ENCODE data around the gene BARHL1. TPM values are rescaled to one million over a fixed set of nuclear protein-coding genes. Genes with fewer than 3 reads are reported as not detected.
A peak's percentile ranks its signal among the peaks of the same experiment; 100 is the strongest.

The BARHL1 gene
- total RNA-seq, 1 experiment from 2014 or later, result 0.15 TPM

DNA sequence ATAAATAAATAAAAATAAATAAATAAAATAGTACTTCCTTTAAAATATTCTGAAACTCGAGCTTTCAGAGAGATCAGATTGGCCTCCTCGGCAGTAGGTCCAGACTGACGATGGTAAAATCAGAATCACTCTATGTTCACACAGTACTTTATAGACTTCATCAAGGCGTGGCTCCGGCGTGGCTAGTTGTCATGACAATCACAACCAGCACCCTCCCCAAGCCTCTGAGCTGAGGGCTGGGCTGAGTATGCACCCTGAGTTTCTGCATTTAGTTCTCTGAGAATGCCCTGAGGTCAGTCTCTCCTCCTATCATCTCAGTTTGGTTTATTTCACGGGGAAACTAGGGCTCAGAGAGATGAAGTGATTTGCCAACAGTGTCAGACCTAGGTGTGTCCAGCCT lies 43.3 kb upstream of the BARHL1 start (continued):
- TF ChIP-seq NFYB (CRISPR knock-in tag; conservative IDR thresholded peaks at IDR 0.05; ENCODE audit: low read depth) (no peak), SMAD3 (CRISPR knock-in tag; IDR thresholded peaks at IDR 0.05; ENCODE audit: borderline replicate concordance) (no peak)
- TF ChIP-seq, protein P1, sequence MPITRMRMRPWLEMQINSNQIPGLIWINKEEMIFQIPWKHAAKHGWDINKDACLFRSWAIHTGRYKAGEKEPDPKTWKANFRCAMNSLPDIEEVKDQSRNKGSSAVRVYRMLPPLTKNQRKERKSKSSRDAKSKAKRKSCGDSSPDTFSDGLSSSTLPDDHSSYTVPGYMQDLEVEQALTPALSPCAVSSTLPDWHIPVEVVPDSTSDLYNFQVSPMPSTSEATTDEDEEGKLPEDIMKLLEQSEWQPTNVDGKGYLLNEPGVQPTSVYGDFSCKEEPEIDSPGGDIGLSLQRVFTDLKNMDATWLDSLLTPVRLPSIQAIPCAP (CRISPR knock-in tag; IDR thresholded peaks at IDR 0.05), result no peak

DNA sequence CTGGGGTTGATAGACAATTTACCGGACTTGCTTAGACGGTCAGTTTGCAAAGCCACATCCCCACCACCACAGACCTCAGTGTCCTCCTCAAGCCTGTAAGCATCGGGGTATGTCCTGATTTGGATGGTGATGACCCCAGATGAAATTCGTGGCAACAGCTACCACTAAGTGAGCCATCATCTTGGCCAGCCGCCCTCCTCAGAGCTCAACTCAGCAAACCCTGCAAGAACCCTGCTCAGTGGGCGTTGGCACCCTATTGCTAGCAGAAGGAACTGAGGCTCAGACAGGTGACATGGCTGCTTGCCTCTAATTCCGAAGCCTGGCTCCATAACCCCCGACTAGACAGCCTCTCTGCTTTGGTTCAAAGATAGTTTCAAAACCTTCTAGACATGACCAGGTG lies 41.4 kb upstream of the BARHL1 start:
- TF ChIP-seq ESRRA (CRISPR knock-in tag; IDR thresholded peaks at IDR 0.05; ENCODE audit: borderline replicate concordance), result no peak
- TF ChIP-seq ZNF219 (CRISPR knock-in tag; IDR thresholded peaks at IDR 0.05; ENCODE audit: borderline replicate concordance), result no peak
- Mint-ChIP-seq H3K36me3 (no peaks in the 10 kb centered on the region), H3K9me3 (peaks cover 7% of the 10 kb centered on the region), H3K4me1 (peaks cover 17% of the 10 kb centered on the region), H3K27ac (no peak overlapping the region), H3K27me3 (ENCODE audit: low read depth) (no peaks in the 10 kb centered on the region), H3K4me3 (no peak overlapping the region)
- ATAC-seq, result no peak
- ChIA-PET CTCF (interaction anchor here (1.3 kb wide), 1 partner anchor 83 kb away, joined by 3 read pairs; no protein-coding TSS in a partner anchor), POLR2A (no interaction called here)
- no peak for DNase-seq (ENCODE audit: low spot score)

DNA sequence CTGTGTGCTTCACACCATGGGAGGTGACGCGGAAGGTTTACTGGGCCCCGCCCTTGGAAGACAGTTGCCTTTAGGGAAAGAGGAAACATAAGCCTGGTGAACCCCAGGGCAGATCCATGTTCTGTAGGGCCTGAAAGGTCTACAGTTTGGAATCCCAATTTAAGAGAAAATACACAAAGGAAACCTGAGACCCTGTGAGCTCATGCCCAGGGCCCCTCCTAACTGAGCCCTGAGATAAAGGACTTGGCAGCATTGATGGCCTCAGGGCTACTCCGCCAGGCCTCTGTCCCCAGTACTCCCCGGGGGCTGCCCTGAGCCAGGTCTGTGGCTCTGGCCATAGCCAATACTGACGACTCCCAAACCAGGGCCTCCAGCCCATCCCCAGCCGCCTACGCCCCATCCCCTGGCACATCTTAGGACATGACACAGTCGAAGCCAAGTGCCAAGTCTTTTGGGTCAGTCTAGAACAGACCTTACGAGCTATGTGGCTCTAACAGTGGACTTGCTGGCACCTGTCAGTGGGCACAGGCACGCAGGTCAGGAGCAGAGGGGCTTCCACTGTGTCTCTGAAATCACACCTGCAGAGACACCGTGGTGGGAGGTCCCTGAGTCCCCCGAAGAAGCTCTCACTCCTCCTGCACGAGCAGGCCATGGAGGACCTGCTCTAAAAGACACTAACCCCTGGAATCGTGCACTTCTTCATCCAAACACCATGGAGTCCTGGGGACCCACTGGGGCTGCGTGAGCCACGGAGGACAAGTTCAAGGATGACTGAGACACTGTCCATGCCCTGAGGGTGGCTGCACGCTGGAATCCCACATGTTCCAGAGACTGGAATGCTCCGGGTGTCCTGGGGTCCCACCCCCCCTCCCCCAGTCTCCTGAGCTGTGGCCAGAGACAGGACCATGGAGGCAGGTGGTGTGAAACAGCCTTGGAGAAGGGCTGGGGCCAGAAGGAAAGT lies 40.3 kb upstream of the BARHL1 start:
- no peaks in the 10 kb centered on the region for H3K9me3 Mint-ChIP-seq
- peaks cover 22% of the 10 kb centered on the region for H3K4me1 Mint-ChIP-seq
- ChIA-PET POLR2A (interaction anchor here (0.5 kb wide), 1 partner anchor 371 kb away, joined by 3 read pairs; no protein-coding TSS in a partner anchor), CTCF (interaction anchor here (0.6 to 1.3 kb wide), 2 partner anchors 84 to 210 kb away, joined by 3 read pairs; no protein-coding TSS in a partner anchor)
- DNase-seq (ENCODE audit: low spot score) (no peak), ATAC-seq (no peak)
- H3K36me3 Mint-ChIP-seq, result no peaks in the 10 kb centered on the region
- H3K27me3 Mint-ChIP-seq (ENCODE audit: low read depth), result no peaks in the 10 kb centered on the region
- TF ChIP-seq, protein P2, sequence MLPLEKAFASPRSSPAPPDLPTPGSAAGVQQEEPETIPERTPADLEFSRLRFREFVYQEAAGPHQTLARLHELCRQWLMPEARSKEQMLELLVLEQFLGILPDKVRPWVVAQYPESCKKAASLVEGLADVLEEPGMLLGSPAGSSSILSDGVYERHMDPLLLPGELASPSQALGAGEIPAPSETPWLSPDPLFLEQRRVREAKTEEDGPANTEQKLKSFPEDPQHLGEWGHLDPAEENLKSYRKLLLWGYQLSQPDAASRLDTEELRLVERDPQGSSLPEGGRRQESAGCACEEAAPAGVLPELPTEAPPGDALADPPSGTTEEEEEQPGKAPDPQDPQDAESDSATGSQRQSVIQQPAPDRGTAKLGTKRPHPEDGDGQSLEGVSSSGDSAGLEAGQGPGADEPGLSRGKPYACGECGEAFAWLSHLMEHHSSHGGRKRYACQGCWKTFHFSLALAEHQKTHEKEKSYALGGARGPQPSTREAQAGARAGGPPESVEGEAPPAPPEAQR (CRISPR knock-in tag; IDR thresholded peaks at IDR 0.05), result no peak
- TF ChIP-seq, protein P3, sequence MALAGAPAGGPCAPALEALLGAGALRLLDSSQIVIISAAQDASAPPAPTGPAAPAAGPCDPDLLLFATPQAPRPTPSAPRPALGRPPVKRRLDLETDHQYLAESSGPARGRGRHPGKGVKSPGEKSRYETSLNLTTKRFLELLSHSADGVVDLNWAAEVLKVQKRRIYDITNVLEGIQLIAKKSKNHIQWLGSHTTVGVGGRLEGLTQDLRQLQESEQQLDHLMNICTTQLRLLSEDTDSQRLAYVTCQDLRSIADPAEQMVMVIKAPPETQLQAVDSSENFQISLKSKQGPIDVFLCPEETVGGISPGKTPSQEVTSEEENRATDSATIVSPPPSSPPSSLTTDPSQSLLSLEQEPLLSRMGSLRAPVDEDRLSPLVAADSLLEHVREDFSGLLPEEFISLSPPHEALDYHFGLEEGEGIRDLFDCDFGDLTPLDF (CRISPR knock-in tag; IDR thresholded peaks at IDR 0.05), result no peak
- TF ChIP-seq SMAD3 (CRISPR knock-in tag; IDR thresholded peaks at IDR 0.05; ENCODE audit: borderline replicate concordance), result no peak
- H3K4me3 Mint-ChIP-seq, result no peak overlapping the region
- peak overlapping the region; percentile 60; the same call in 1 of the 2 replicates for H3K27ac Mint-ChIP-seq

DNA sequence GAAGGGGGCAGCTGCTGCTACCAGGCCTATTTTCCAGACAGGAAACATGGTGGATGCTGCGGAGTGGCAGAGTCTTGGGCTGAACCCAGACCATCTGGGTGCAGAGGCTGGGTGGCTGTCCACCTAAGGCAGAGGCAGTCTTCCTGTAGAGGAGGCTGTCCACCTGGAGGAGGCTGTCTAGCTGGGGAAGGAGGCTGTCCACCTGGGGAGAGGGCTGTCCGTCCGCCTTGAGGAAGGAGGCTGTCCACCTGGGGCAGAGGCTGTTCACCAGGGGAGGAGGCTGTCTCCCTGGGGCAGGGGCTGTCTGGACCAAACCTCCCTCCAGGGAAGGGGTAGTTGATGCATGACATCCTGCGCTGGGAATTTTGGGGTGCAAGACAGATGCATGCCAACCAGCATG lies 39.2 kb upstream of the BARHL1 start:
- Mint-ChIP-seq H3K27ac (no peak overlapping the region), H3K4me1 (peaks cover 30% of the 10 kb centered on the region), H3K4me3 (no peak overlapping the region), H3K9me3 (no peaks in the 10 kb centered on the region), H3K27me3 (ENCODE audit: low read depth) (no peaks in the 10 kb centered on the region), H3K36me3 (no peaks in the 10 kb centered on the region)
- no peak for ATAC-seq
- no peak for DNase-seq (ENCODE audit: low spot score)
- TF ChIP-seq, protein P4, sequence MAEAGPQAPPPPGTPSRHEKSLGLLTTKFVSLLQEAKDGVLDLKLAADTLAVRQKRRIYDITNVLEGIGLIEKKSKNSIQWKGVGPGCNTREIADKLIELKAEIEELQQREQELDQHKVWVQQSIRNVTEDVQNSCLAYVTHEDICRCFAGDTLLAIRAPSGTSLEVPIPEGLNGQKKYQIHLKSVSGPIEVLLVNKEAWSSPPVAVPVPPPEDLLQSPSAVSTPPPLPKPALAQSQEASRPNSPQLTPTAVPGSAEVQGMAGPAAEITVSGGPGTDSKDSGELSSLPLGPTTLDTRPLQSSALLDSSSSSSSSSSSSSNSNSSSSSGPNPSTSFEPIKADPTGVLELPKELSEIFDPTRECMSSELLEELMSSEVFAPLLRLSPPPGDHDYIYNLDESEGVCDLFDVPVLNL (CRISPR knock-in tag; IDR thresholded peaks at IDR 0.05; ENCODE audit: borderline replicate concordance, low read depth), result no peak
- TF ChIP-seq, protein P5, sequence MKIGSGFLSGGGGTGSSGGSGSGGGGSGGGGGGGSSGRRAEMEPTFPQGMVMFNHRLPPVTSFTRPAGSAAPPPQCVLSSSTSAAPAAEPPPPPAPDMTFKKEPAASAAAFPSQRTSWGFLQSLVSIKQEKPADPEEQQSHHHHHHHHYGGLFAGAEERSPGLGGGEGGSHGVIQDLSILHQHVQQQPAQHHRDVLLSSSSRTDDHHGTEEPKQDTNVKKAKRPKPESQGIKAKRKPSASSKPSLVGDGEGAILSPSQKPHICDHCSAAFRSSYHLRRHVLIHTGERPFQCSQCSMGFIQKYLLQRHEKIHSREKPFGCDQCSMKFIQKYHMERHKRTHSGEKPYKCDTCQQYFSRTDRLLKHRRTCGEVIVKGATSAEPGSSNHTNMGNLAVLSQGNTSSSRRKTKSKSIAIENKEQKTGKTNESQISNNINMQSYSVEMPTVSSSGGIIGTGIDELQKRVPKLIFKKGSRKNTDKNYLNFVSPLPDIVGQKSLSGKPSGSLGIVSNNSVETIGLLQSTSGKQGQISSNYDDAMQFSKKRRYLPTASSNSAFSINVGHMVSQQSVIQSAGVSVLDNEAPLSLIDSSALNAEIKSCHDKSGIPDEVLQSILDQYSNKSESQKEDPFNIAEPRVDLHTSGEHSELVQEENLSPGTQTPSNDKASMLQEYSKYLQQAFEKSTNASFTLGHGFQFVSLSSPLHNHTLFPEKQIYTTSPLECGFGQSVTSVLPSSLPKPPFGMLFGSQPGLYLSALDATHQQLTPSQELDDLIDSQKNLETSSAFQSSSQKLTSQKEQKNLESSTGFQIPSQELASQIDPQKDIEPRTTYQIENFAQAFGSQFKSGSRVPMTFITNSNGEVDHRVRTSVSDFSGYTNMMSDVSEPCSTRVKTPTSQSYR (CRISPR knock-in tag; IDR thresholded peaks at IDR 0.05), result no peak
- TF ChIP-seq, protein P6, sequence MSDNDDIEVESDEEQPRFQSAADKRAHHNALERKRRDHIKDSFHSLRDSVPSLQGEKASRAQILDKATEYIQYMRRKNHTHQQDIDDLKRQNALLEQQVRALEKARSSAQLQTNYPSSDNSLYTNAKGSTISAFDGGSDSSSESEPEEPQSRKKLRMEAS (CRISPR knock-in tag; IDR thresholded peaks at IDR 0.05), result no peak
- TF ChIP-seq, protein P7, sequence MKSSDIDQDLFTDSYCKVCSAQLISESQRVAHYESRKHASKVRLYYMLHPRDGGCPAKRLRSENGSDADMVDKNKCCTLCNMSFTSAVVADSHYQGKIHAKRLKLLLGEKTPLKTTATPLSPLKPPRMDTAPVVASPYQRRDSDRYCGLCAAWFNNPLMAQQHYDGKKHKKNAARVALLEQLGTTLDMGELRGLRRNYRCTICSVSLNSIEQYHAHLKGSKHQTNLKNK (CRISPR knock-in tag; IDR thresholded peaks at IDR 0.05), result no peak
- TF ChIP-seq, protein P2 (CRISPR knock-in tag; IDR thresholded peaks at IDR 0.05), result no peak
- TF ChIP-seq, protein P8, sequence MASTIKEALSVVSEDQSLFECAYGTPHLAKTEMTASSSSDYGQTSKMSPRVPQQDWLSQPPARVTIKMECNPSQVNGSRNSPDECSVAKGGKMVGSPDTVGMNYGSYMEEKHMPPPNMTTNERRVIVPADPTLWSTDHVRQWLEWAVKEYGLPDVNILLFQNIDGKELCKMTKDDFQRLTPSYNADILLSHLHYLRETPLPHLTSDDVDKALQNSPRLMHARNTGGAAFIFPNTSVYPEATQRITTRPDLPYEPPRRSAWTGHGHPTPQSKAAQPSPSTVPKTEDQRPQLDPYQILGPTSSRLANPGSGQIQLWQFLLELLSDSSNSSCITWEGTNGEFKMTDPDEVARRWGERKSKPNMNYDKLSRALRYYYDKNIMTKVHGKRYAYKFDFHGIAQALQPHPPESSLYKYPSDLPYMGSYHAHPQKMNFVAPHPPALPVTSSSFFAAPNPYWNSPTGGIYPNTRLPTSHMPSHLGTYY (CRISPR knock-in tag; IDR thresholded peaks at IDR 0.05), result no peak
- ChIA-PET CTCF (interaction anchor here (0.6 to 1.9 kb wide), 2 partner anchors 32 to 211 kb away, joined by 3 to 4 read pairs; no protein-coding TSS in a partner anchor), POLR2A (no interaction called here)

Data from WTC11 (cell line).